T-helper 1 cell treated with Interleukin-12 subunit alpha and Interleukin-12 subunit beta and Interleukin-4 antibody, amounts not matched to agents 30 μg/mL and 1 μg/mL, for 36 hours (primary cell): ENCODE data around the gene HAUS5.

Experiments used
- H3K27ac Mint-ChIP-seq: one replicate; pipeline ENCODE4 v1.8.0; 2021; ENCODE audit warnings: mild to moderate bottlenecking, mixed read lengths
- H3K27me3 Mint-ChIP-seq: one replicate; pipeline ENCODE4 v1.8.0; 2021; ENCODE audit warnings: low read depth, mixed read lengths
- H3K36me3 Mint-ChIP-seq: one replicate; pipeline ENCODE4 v1.8.0; 2021; ENCODE audit warnings: low read depth, mixed read lengths
- H3K4me1 Mint-ChIP-seq: one replicate; pipeline ENCODE4 v1.8.0; 2021; ENCODE audit warnings: low read depth, mixed read lengths
- H3K4me3 Mint-ChIP-seq: one replicate; pipeline ENCODE4 v1.8.0; 2021; ENCODE audit warnings: mild to moderate bottlenecking, moderate library complexity, mixed read lengths
- H3K9me3 Mint-ChIP-seq: one replicate; pipeline ENCODE4 v1.8.0; 2021; ENCODE audit warnings: mixed read lengths

HAUS5 gene

GRCh38 chr19:35665157-35665556, 52.6 kb downstream of the HAUS5 start:
- Mint-ChIP-seq H3K9me3 (no peaks in the 10 kb centered on the region), H3K4me1 (peaks cover 3% of the 10 kb centered on the region), H3K4me3 (no peak overlapping the region), H3K27me3 (peaks cover 12% of the 10 kb centered on the region), H3K36me3 (no peaks in the 10 kb centered on the region), H3K27ac (no peak overlapping the region)

- H3K36me3 Mint-ChIP-seq: no peaks in the 10 kb centered on the region
- no peak overlapping the region for H3K27ac Mint-ChIP-seq
- no peak overlapping the region for H3K4me3 Mint-ChIP-seq
- peaks cover 14% of the 10 kb centered on the region for H3K27me3 Mint-ChIP-seq
- H3K9me3 Mint-ChIP-seq: no peaks in the 10 kb centered on the region
- peaks cover 3% of the 10 kb centered on the region for H3K4me1 Mint-ChIP-seq
Observed at GRCh38 chr19:35665604-35666003, 53.1 kb downstream of the HAUS5 start.

DNA sequence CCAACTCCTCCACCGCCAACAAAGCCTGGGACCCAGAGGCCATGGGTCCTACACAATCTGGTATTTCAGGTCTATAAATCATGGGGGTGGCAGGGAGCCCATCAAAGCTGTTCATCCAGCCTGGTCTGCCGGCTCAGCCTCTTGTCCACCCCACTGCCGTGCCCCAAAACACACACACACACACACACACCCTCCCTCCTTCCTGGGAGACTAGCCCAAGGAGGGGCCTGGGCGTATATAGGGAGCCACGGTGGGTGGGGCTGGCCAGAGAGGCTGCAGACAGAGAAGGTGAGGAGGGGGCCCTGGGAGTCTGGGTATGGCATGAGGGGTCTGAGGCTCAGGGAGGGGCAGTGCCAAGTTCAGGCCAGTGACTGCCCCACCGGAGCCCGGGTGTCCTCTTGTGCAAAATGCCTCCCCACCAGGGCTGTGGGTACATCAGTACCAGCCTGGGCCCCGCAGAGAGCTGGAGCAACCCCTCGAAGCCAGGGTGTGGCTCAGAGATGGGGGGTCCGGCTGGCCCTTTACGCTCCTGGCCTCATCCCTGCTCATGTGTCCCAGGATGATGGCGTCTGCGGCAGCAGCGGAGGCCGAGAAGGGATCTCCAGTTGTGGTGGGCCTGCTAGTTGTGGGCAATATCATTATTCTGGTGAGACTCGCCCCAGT, 53.8 kb downstream of the HAUS5 start, which contains the start of gene UPK1A:
Gene UPK1A, plus strand, starts transcription at position 267 of the 663 bp plus-strand sequence. Its CDS starts 296 bp downstream, at position 563.
- Mint-ChIP-seq H3K4me3 (no peak within 1 kb of the TSS), H3K9me3 (no peaks in the 10 kb centered on the region), H3K36me3 (no peaks in the 10 kb centered on the region), H3K27ac (no peak within 1 kb of the TSS), H3K27me3 (peaks cover 20% of the 10 kb centered on the region), H3K4me1 (peaks cover 3% of the 10 kb centered on the region)

DNA sequence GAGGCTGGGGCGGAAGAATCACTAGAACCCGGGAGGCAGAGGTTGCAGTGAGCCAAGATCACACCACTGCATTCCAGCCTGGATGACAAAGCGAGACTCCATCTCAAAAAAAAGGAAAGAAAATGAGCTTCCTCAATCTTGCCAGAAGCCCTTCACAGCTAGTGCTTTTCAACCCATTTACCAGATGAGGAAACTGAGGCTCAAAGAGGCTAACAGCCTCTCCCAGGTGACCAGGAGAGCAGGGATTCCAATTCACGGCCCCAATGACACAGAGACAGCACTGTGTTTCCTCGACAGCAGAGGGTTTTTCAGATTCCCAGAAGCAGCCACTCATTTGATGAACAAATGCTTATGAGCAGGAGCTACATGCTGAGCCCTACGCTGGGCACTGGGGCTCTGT, 57.0 kb downstream of the HAUS5 start:
- no peak overlapping the region for H3K27ac Mint-ChIP-seq
- no peaks in the 10 kb centered on the region for H3K36me3 Mint-ChIP-seq
- H3K9me3 Mint-ChIP-seq: no peaks in the 10 kb centered on the region
- no peak overlapping the region for H3K4me3 Mint-ChIP-seq
- H3K4me1 Mint-ChIP-seq: peaks cover 15% of the 10 kb centered on the region
- H3K27me3 Mint-ChIP-seq: peaks cover 46% of the 10 kb centered on the region

DNA sequence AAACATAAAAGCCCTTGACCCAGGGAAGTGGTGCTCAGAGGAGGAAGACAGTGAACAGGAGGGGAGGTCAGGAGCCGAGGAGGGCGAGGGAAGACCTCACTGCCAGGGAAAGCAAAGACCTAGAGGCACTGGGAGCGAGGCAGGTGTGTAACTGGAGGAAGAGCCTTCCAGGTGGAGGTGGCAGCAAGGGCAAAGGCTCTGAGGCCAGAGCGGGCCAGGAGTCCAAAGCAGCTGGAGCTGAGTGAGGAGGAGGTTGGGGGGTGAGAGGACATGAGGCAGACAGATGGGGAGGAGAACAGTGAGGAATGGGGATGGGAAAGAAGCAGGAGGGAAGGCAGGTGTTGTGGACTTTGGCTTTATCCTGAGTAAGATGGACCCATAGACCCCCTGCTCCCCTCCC, 57.4 kb downstream of the HAUS5 start:
- Mint-ChIP-seq H3K4me1 (peaks cover 15% of the 10 kb centered on the region), H3K4me3 (no peak overlapping the region), H3K27me3 (peaks cover 48% of the 10 kb centered on the region), H3K27ac (no peak overlapping the region), H3K9me3 (no peaks in the 10 kb centered on the region), H3K36me3 (no peaks in the 10 kb centered on the region)

DNA sequence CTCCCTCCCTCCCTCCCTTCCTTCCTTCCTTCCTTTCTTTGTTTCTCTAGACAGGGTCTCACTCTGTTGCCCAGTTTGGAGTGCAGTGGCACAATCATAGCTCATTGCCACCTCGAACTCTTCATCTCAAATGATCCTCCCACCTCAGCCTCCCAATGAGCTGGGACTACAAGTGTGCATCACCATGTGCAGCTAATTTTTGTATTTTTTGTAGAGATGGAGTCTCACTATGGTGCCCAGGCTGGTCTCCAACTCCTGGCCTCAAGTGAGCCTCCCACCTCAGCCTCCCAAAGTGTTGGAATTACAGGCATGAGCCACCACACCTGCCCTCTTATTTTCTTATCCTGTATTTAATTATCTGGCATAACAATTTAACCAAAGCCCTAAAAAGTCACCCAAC, 58.2 kb downstream of the HAUS5 start:
- no peak overlapping the region for H3K4me3 Mint-ChIP-seq
- H3K27me3 Mint-ChIP-seq: peaks cover 52% of the 10 kb centered on the region
- no peak overlapping the region for H3K27ac Mint-ChIP-seq
- no peaks in the 10 kb centered on the region for H3K9me3 Mint-ChIP-seq
- H3K36me3 Mint-ChIP-seq: no peaks in the 10 kb centered on the region
- peaks cover 15% of the 10 kb centered on the region for H3K4me1 Mint-ChIP-seq

- no peak overlapping the region for H3K4me3 Mint-ChIP-seq
- no peaks in the 10 kb centered on the region for H3K9me3 Mint-ChIP-seq
- H3K36me3 Mint-ChIP-seq: no peaks in the 10 kb centered on the region
- H3K27ac Mint-ChIP-seq: no peak overlapping the region
- H3K4me1 Mint-ChIP-seq: peaks cover 15% of the 10 kb centered on the region
- peaks cover 54% of the 10 kb centered on the region for H3K27me3 Mint-ChIP-seq
Observed at GRCh38 chr19:35671818-35672217, 59.3 kb downstream of the HAUS5 start.

DNA sequence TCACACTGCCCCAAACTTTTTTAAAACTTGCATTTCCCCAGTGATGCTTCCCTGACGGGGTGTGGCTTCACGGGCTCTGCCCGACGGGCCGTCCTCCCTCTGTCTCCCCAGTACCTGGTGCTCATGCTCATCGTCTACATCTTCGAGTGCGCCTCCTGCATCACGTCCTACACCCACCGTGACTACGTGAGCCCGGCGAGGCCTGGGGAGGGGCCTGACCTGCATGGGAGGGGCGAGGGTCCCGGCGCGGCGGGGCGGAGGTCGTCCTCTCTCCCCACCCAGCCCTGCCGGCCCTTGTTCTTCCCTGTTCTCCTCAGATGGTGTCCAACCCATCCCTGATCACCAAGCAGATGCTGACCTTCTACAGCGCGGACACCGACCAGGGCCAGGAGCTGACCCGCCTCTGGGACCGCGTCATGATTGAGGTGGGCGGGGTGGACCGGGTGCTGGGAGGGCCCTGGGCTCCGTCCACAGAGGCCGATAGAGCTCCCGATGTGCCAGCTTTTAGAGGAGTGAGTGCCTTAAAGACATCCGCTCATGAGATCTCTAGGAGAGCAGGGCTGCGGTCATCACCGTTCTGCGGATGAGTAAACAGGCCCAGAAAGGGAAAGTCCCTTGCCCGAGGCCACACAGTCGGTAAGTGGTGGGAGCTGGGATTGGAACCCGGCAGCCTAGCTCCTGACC, 60.7 kb downstream of the HAUS5 start:
- Mint-ChIP-seq H3K27me3 (peaks cover 58% of the 10 kb centered on the region), H3K4me3 (peak overlapping the region; percentile 77), H3K9me3 (no peaks in the 10 kb centered on the region), H3K4me1 (peaks cover 15% of the 10 kb centered on the region), H3K36me3 (no peaks in the 10 kb centered on the region), H3K27ac (peak overlapping the region; percentile 63)
